K562 (cell line): ENCODE results near the gene FBXO9. TPM values are rescaled to one million over a fixed set of nuclear protein-coding genes. Genes with fewer than 3 reads are reported as not detected.
"Not testable (repeated sequence)": the region's sequence is repeated elsewhere in the genome, so short reads cannot be mapped to it uniquely, and the experiment has no call there.

Source experiments
- ATAC-seq: fragments of 200-7000 bp; cut with Tn5 transposase; 3 replicates; pipeline ENCODE4 v1.9.1; 2020; ENCODE audit warnings: moderate library complexity
- BruUV-seq: library from RNA; stranded (reverse); fragments of 400-500 nt; replicated peaks from 2 replicates; lab custom pipeline; 2021; lab: Mats Ljungman, UMichigan
- CTCF ChIA-PET: fragments of 300-600 bp; formaldehyde crosslinking; extraction: SDS; loops from one replicate; lab custom pipeline; 2021; ENCODE audit warnings: low intra/inter-chr PET ratio; lab: Yijun Ruan, JAX
- POLR2A ChIA-PET: fragments of 300-600, 350-650 bp; sonication (Branson Sonifier 250); formaldehyde crosslinking; extraction: SDS; loops from one replicate; lab custom pipeline; 2021; ENCODE audit warnings: antibody characterized with exemption, inconsistent platforms; lab: Yijun Ruan, JAX
- DNase-seq, 4 experiments: peaks; one replicate each; pipeline versions ENCODE4 v3.0.0 to v3.0.0-alpha.2; 2011 to 2018; ENCODE audit warnings: low spot score in 3 of 4, mixed read lengths in 3 of 4; ENCODE audit errors: extremely low read depth in 1 of 4
- FAIRE-seq: peaks from 2 replicates; lab custom pipeline; 2011; peaks lifted over from hg19 to GRCh38; lab: Jason Lieb, UNC
- H2AFZ ChIP-seq: 2 replicates; pipeline ENCODE4 v1.6.0; 2011; ENCODE audit warnings: low read depth, low read length, control low read depth, inconsistent platforms
- H3K27ac ChIP-seq: fragments of 200-600 bp; 3 replicates; pipeline ENCODE4 v1.8.0; 2011; ENCODE audit warnings: low read depth, mild to moderate bottlenecking, control low read depth, inconsistent platforms, low read length, moderate library complexity, mixed read lengths; ENCODE audit errors: extremely low read depth
- H3K27me3 ChIP-seq, 2 experiments: fragments of 300-600 bp in 1 of 2; 2 replicates in 1 of 2; 3 replicates in 1 of 2; pipeline versions ENCODE4 v1.6.0 to v1.8.0; 2011; ENCODE audit warnings: inconsistent platforms in 2 of 2, low read length in 2 of 2, mild to moderate bottlenecking in 1 of 2, mixed read lengths in 1 of 2, moderate library complexity in 1 of 2; ENCODE audit not compliant: control insufficient read depth in 2 of 2, insufficient read depth in 2 of 2
- H3K36me3 ChIP-seq: fragments of 300-600 bp; 3 replicates; pipeline ENCODE4 v1.8.0; 2011; ENCODE audit warnings: mild to moderate bottlenecking, low read length, inconsistent platforms; ENCODE audit not compliant: control insufficient read depth, insufficient read depth
- H3K4me1 ChIP-seq, 2 experiments: fragments of 200-600 bp in 1 of 2; replicated peaks in 1 of 2; 2 replicates in 1 of 2; 3 replicates in 1 of 2; pipeline versions ENCODE4 v1.5.1 to v1.8.0; 2011; ENCODE audit warnings: inconsistent platforms in 2 of 2, low read length in 2 of 2, mild to moderate bottlenecking in 1 of 2, mixed read lengths in 1 of 2, moderate library complexity in 1 of 2; ENCODE audit not compliant: control insufficient read depth in 2 of 2, insufficient read depth in 2 of 2
- H3K4me2 ChIP-seq: 2 replicates; pipeline ENCODE4 v1.6.1; 2011; ENCODE audit warnings: low read length, control low read depth, inconsistent platforms, mixed read lengths; ENCODE audit not compliant: insufficient read depth
- H3K4me3 ChIP-seq: fragments of 200-600 bp; sonication (generic), shearing (Covaris generic); 2 replicates; pipeline ENCODE4 v1.5.1; 2016; ENCODE audit warnings: control low read depth, inconsistent platforms
- H3K79me2 ChIP-seq: fragments of 200-600 bp; 3 replicates; pipeline ENCODE4 v1.8.0; 2011; ENCODE audit warnings: low read length, inconsistent platforms; ENCODE audit not compliant: control insufficient read depth, insufficient read depth
- H3K9ac ChIP-seq, 2 experiments: 2 replicates each; pipeline versions ENCODE4 v1.6.0 to v1.6.1; 2011; ENCODE audit warnings: low read depth in 2 of 2, low read length in 2 of 2, control low read depth in 1 of 2, inconsistent platforms in 1 of 2, mild to moderate bottlenecking in 1 of 2, mixed read lengths in 1 of 2; ENCODE audit not compliant: insufficient read depth in 1 of 2
- H3K9me1 ChIP-seq: one replicate; pipeline ENCODE4 v1.6.0; 2011; ENCODE audit warnings: inconsistent platforms, mild to moderate bottlenecking, low read length, moderate library complexity; ENCODE audit not compliant: control insufficient read depth, insufficient read depth
- H3K9me3 ChIP-seq: replicated peaks from 2 replicates; pipeline ENCODE4 v1.5.1; 2011; ENCODE audit warnings: low read depth, low read length, inconsistent platforms; ENCODE audit not compliant: control insufficient read depth, insufficient read depth
- H4K20me1 ChIP-seq: replicated peaks from 2 replicates; pipeline ENCODE4 v1.6.1; 2011; ENCODE audit warnings: low read length, inconsistent platforms, mixed read lengths; ENCODE audit not compliant: control insufficient read depth, insufficient read depth
- HMBOX1 ChIP-seq: sonication (generic); IDR thresholded peaks from 2 replicates; pipeline ENCODE4 v1.6.1; 2016
- MLLT1 ChIP-seq, 2 experiments: fragments of 450-650 bp; IDR thresholded peaks; 2 replicates each; pipeline ENCODE4 v1.6.1; 2016
- WGBS: fragments of 100-300 bp; shearing (Covaris generic); methylation state at CpG from one replicate; pipeline ENCODE4 v1.1.6; 2016; ENCODE audit warnings: low coverage, mixed read lengths; ENCODE audit not compliant: insufficient coverage; ENCODE audit errors: missing lambda C conversion rate; 5-methylcytosine and 5-hydroxymethylcytosine counted together
- in situ Hi-C: fragments of 300-500 bp; cut with MboI; formaldehyde crosslinking; loops from 4 replicates; pipeline ENCODE4 v1.15.0; 2018; ENCODE audit warnings: inconsistent platforms, mixed read lengths
- intact Hi-C: fragments of 100-400 bp; cut with micrococcal nuclease; formaldehyde crosslinking; loops from 2 replicates; pipeline ENCODE4 v1.14.2; 2022
- polyA plus RNA-seq, 8 experiments: library from polyadenylated mRNA; depleted of rRNA in 4 of 8; stranded (reverse) in 5 of 8; unstranded in 3 of 8; fragments of >200 nt; fragmentation: Nextera tagmentation in 2 of 8; fragmentation: Illumina TruSeq in 1 of 8; extraction: Ambion mirVana in 2 of 8; extraction: Trizol in 1 of 8; gene quantifications; 2 replicates each; pipeline versions ENCODE4 v1.2.1 to v1.2.3, GENCODE V29; 2011 to 2014; ENCODE audit warnings: inconsistent platforms in 1 of 8, missing spikeins in 1 of 8
- total RNA-seq, 7 experiments: library from RNA; depleted of rRNA in 6 of 7; stranded (reverse); fragments of >200 nt in 6 of 7; fragmentation: Illumina TruSeq in 2 of 7; extraction: Trizol in 2 of 7; gene quantifications; 2 replicates each; pipeline versions ENCODE4 v1.2.1 to v1.2.3, GENCODE V29; 2011 to 2021; ENCODE audit warnings: low replicate concordance in 1 of 7

Gene FBXO9
- total and polyA plus RNA-seq, 9 of the 15 experiments (the other 6 are each of a cell fraction or from before 2014, with no cell fraction given), result 10.1 to 85.3 (median 51.4) TPM

- TF ChIP-seq HMBOX1, result peak; percentile 57
Observed at GRCh38 chr6:53062169-53062539, 3.0 kb upstream of the FBXO9 start (continued).

GRCh38 chr6:53064255-53064654, 949 bp upstream of the FBXO9 start:
- H3K9ac ChIP-seq, result peak overlapping the region in 1 of 2 experiments; percentile 76; a peak in 1 of 4 replicates
- peaks cover 43% of the 10 kb centered on the region for H3K79me2 ChIP-seq
- H3K9me3 ChIP-seq, intact Hi-C loops, BruUV-seq, H3K9me1 ChIP-seq, H3K4me3 ChIP-seq, H3K4me2 ChIP-seq, FAIRE-seq, in situ Hi-C loops, ATAC-seq, H3K36me3 ChIP-seq, POLR2A ChIA-PET, DNase-seq, H3K27ac ChIP-seq, H3K27me3 ChIP-seq, CTCF ChIA-PET, H4K20me1 ChIP-seq: not testable (repeated sequence)
- WGBS, result 46% methylated on average over 14 of the region's 16 CpGs
- H3K4me1 ChIP-seq, result peaks cover 29 to 32% of the 10 kb centered on the region in 2 experiments; a peak in 4 of 5 replicates
- H2AFZ ChIP-seq, result peak overlapping the region; percentile 96
- 0 out of 4 replicates have a peak, but pooled peaks of 1 of the 2 experiments have one; percentile 2 for TF ChIP-seq MLLT1 (IDR thresholded peaks at IDR 0.05)
